Bronchial epithelial cell (primary cell): ENCODE results near the gene CTNND2. TPM values are rescaled to one million over a fixed set of nuclear protein-coding genes. Genes with fewer than 3 reads are reported as not detected.

Source experiments
- DNase-seq: peaks from one replicate; pipeline ENCODE4 v3.0.0-alpha.2; 2010; ENCODE audit warnings: low read depth
- FAIRE-seq: peaks from 2 replicates; lab custom pipeline; 2011; peaks lifted over from hg19 to GRCh38; lab: Jason Lieb, UNC
- H3K27me3 ChIP-seq: 2 replicates; pipeline ENCODE4 v1.5.1; 2011; ENCODE audit warnings: low read length; ENCODE audit not compliant: control insufficient read depth, insufficient read depth
- H3K36me3 ChIP-seq: 2 replicates; pipeline ENCODE4 v1.5.1; 2011; ENCODE audit warnings: low read length; ENCODE audit not compliant: control insufficient read depth, insufficient read depth
- H3K4me3 ChIP-seq: 2 replicates; pipeline ENCODE4 v1.5.1; 2011; ENCODE audit warnings: mild to moderate bottlenecking, low read depth, low read length, control low read depth
- CTCF ChIP-seq: IDR thresholded peaks from 2 replicates; pipeline ENCODE4 v1.5.1; 2011; ENCODE audit warnings: mild to moderate bottlenecking, moderate library complexity, low read length, control low read depth, inconsistent platforms; ENCODE audit not compliant: insufficient read depth, severe bottlenecking
- total RNA-seq: library from RNA; depleted of rRNA; stranded (reverse); fragments of >200 nt; gene quantifications from 2 replicates; pipeline ENCODE4 v1.2.1, GENCODE V29; 2014

CTNND2 gene
- total RNA-seq, 1 donor from 2014 or later, result not detected

GRCh38 chr5:11555171-11555570, 349.1 kb downstream of the CTNND2 start:
- Histone ChIP-seq H3K4me3 (no peak overlapping the region), H3K36me3 (no peaks in the 10 kb centered on the region), H3K27me3 (no peaks in the 10 kb centered on the region)
- DNase-seq, result no peak
- no peak for FAIRE-seq
- TF ChIP-seq CTCF, result no peak

GRCh38 chr5:11547730-11548129, 356.5 kb downstream of the CTNND2 start:
- Histone ChIP-seq H3K4me3 (no peak overlapping the region), H3K27me3 (no peaks in the 10 kb centered on the region), H3K36me3 (no peaks in the 10 kb centered on the region)
- DNase-seq, result no peak
- no peak for TF ChIP-seq CTCF
- FAIRE-seq, result no peak

GRCh38 chr5:11547140-11547539, 357.1 kb downstream of the CTNND2 start:
- FAIRE-seq, result no peak
- no peak overlapping the region for H3K4me3 ChIP-seq
- H3K36me3 ChIP-seq, result no peaks in the 10 kb centered on the region

GRCh38 chr5:11540112-11540511, 364.1 kb downstream of the CTNND2 start:
- no peak for TF ChIP-seq CTCF
- Histone ChIP-seq H3K4me3 (no peak overlapping the region), H3K27me3 (no peaks in the 10 kb centered on the region), H3K36me3 (no peaks in the 10 kb centered on the region)
- no peak for DNase-seq
- FAIRE-seq, result no peak

More at GRCh38 chr5:11547140-11547539, 357.1 kb downstream of the CTNND2 start:
- no peak for DNase-seq
- no peak for TF ChIP-seq CTCF
- no peaks in the 10 kb centered on the region for H3K27me3 ChIP-seq

- no peak for DNase-seq
- Histone ChIP-seq H3K36me3 (no peaks in the 10 kb centered on the region), H3K27me3 (no peaks in the 10 kb centered on the region), H3K4me3 (no peak overlapping the region)
- FAIRE-seq, result no peak
- TF ChIP-seq CTCF, result no peak
Measured at GRCh38 chr5:11531811-11532555, 372.3 kb downstream of the CTNND2 start.

- no peak for FAIRE-seq
- no peak for TF ChIP-seq CTCF
- no peaks in the 10 kb centered on the region for H3K27me3 ChIP-seq
Measured at GRCh38 chr5:11528720-11529119, 375.5 kb downstream of the CTNND2 start.

More at GRCh38 chr5:11528720-11529119, 375.5 kb downstream of the CTNND2 start:
- H3K36me3 ChIP-seq, result no peaks in the 10 kb centered on the region
- no peak for DNase-seq
- no peak overlapping the region for H3K4me3 ChIP-seq
